Karpas-422 (cell line): ENCODE data around the gene IER3IP1. TPM values are rescaled to one million over a fixed set of nuclear protein-coding genes. Genes with fewer than 3 reads are reported as not detected.

Source experiments
- DNase-seq: peaks from one replicate; pipeline ENCODE4 v3.0.0-alpha.2; 2015
- H2AFZ ChIP-seq: fragments of 200-600 bp; sonication (generic); 2 replicates; pipeline ENCODE4 v1.6.1; 2014; ENCODE audit warnings: antibody characterized with exemption, low read length, mixed read lengths
- H3K27ac ChIP-seq: fragments of 200-600 bp; sonication (generic); 2 replicates; pipeline ENCODE4 v1.5.1; 2014; ENCODE audit warnings: mild to moderate bottlenecking, low read length, moderate library complexity
- H3K27me3 ChIP-seq: fragments of 200-600 bp; sonication (generic); 2 replicates; pipeline ENCODE4 v1.6.1; 2014; ENCODE audit warnings: low read length, mixed read lengths
- H3K36me3 ChIP-seq: fragments of 200-600 bp; sonication (generic); 2 replicates; pipeline ENCODE4 v1.6.1; 2014; ENCODE audit warnings: low read length, mixed read lengths; ENCODE audit not compliant: insufficient read depth
- H3K4me1 ChIP-seq: fragments of 200-600 bp; sonication (generic); 2 replicates; pipeline ENCODE4 v1.6.1; 2014; ENCODE audit warnings: mild to moderate bottlenecking, low read length, mixed read lengths
- H3K4me2 ChIP-seq: fragments of 200-600 bp; sonication (generic); 2 replicates; pipeline ENCODE4 v1.6.1; 2014; ENCODE audit warnings: low read length, low read depth, mild to moderate bottlenecking; ENCODE audit not compliant: poor library complexity, severe bottlenecking
- H3K4me3 ChIP-seq: fragments of 200-600 bp; sonication (generic); 2 replicates; pipeline ENCODE4 v1.5.1; 2014; ENCODE audit warnings: mild to moderate bottlenecking, antibody characterized with exemption, low read length, mixed read lengths
- H3K79me2 ChIP-seq: fragments of 200-600 bp; sonication (generic); 2 replicates; pipeline ENCODE4 v1.6.1; 2014; ENCODE audit warnings: mild to moderate bottlenecking, low read length, mixed read lengths
- H3K9ac ChIP-seq: fragments of 200-600 bp; sonication (generic); 2 replicates; pipeline ENCODE4 v1.6.0; 2014; ENCODE audit warnings: low read length
- H3K9me2 ChIP-seq: fragments of 200-600 bp; sonication (generic), shearing (Covaris generic); replicated peaks from 2 replicates; pipeline ENCODE4 v1.6.0; 2014; ENCODE audit warnings: mild to moderate bottlenecking, low read length, moderate library complexity; ENCODE audit not compliant: insufficient read depth
- H3K9me3 ChIP-seq: fragments of 300-700, 200-600 bp; sonication (generic); 2 replicates; pipeline ENCODE4 v1.6.1; 2014; ENCODE audit warnings: low read length, mixed read lengths
- H4K20me1 ChIP-seq: fragments of 200-600 bp; sonication (generic); 2 replicates; pipeline ENCODE4 v1.6.1; 2014; ENCODE audit warnings: mild to moderate bottlenecking, antibody characterized with exemption, low read length, low read depth; ENCODE audit not compliant: insufficient read depth
- total RNA-seq: library from RNA; depleted of rRNA; stranded (reverse); fragments of >200 nt; shearing (Covaris generic); gene quantifications from 2 replicates; pipeline ENCODE4 v1.2.3, GENCODE V29; 2014; ENCODE audit warnings: low replicate concordance

IER3IP1 gene
- total RNA-seq, 1 experiment from 2014 or later, result 32.2 TPM

GRCh38 chr18:47150824-47151366 lies 25.3 kb downstream of the IER3IP1 start:
- H3K79me2 ChIP-seq, result peaks cover 44% of the 10 kb centered on the region
- H3K4me3 ChIP-seq, result peak overlapping the region; percentile 86
- no peaks in the 10 kb centered on the region for H4K20me1 ChIP-seq
- H3K4me1 ChIP-seq, result peaks cover 24% of the 10 kb centered on the region
- peak overlapping the region; percentile 80 for H3K9ac ChIP-seq
- H3K27ac ChIP-seq, result peak overlapping the region; percentile 39
- peak overlapping the region; percentile 59; the same call in 1 of the 2 replicates for H2AFZ ChIP-seq
- no peaks in the 10 kb centered on the region for H3K9me3 ChIP-seq
- no peaks in the 10 kb centered on the region for H3K9me2 ChIP-seq
- peaks cover 19% of the 10 kb centered on the region; the same call in 1 of the 2 replicates for H3K36me3 ChIP-seq
- H3K27me3 ChIP-seq, result no peaks in the 10 kb centered on the region
- no peak for DNase-seq
- peak overlapping the region; percentile 89 for H3K4me2 ChIP-seq

GRCh38 chr18:47150029-47150823 lies 25.9 kb downstream of the IER3IP1 start, which contains the start of gene HDHD2:
Gene HDHD2 (minus strand): TSS chr18:47150500. CDS start chr18:47136439, 14,061 bp downstream.
- Histone ChIP-seq H3K9me2 (no peaks in the 10 kb centered on the region), H3K4me3 (peak within 1 kb of the TSS; percentile 86), H3K79me2 (peaks cover 48% of the 10 kb centered on the region), H3K27me3 (no peaks in the 10 kb centered on the region), H3K36me3 (peaks cover 15% of the 10 kb centered on the region; the same call in 1 of the 2 replicates), H2AFZ (peak within 1 kb of the TSS; percentile 59; the same call in 1 of the 2 replicates), H3K4me2 (peak within 1 kb of the TSS; percentile 89), H3K4me1 (peaks cover 24% of the 10 kb centered on the region), H3K9ac (peak within 1 kb of the TSS; percentile 80), H3K9me3 (no peaks in the 10 kb centered on the region), H4K20me1 (no peaks in the 10 kb centered on the region), H3K27ac (peak within 1 kb of the TSS; percentile 39)
- peak; percentile 92 for DNase-seq

- Histone ChIP-seq H3K9me3 (no peaks in the 10 kb centered on the region), H3K79me2 (peaks cover 55% of the 10 kb centered on the region), H3K4me2 (peak overlapping the region; percentile 89), H4K20me1 (no peaks in the 10 kb centered on the region), H3K9me2 (no peaks in the 10 kb centered on the region), H3K9ac (peak overlapping the region; percentile 80), H3K36me3 (peaks cover 10% of the 10 kb centered on the region; the same call in 1 of the 2 replicates), H2AFZ (peak overlapping the region; percentile 52; the same call in 1 of the 2 replicates), H3K27me3 (no peaks in the 10 kb centered on the region), H3K4me3 (peak overlapping the region; percentile 86), H3K4me1 (peaks cover 24% of the 10 kb centered on the region), H3K27ac (peak overlapping the region; percentile 39)
- peak; percentile 52 for DNase-seq
Measured at GRCh38 chr18:47149457-47150028, 26.6 kb downstream of the IER3IP1 start.

- no peak for DNase-seq
- H3K9me2 ChIP-seq, result no peaks in the 10 kb centered on the region
- no peak overlapping the region for H3K4me3 ChIP-seq
- no peak overlapping the region for H2AFZ ChIP-seq
- no peak overlapping the region for H3K4me2 ChIP-seq
- H3K79me2 ChIP-seq, result peaks cover 87% of the 10 kb centered on the region
- H3K27ac ChIP-seq, result no peak overlapping the region
- peaks cover 17% of the 10 kb centered on the region for H3K4me1 ChIP-seq
- H3K9me3 ChIP-seq, result no peaks in the 10 kb centered on the region
- H3K9ac ChIP-seq, result no peak overlapping the region
- no peaks in the 10 kb centered on the region for H4K20me1 ChIP-seq
- H3K27me3 ChIP-seq, result no peaks in the 10 kb centered on the region
- peaks cover 25% of the 10 kb centered on the region; the same call in 1 of the 2 replicates for H3K36me3 ChIP-seq
Measured at GRCh38 chr18:47146206-47146605, 30.0 kb downstream of the IER3IP1 start.

GRCh38 chr18:47143899-47144485 lies 32.2 kb downstream of the IER3IP1 start:
- Histone ChIP-seq H3K36me3 (peaks cover 25% of the 10 kb centered on the region; the same call in 1 of the 2 replicates), H4K20me1 (no peaks in the 10 kb centered on the region), H3K79me2 (peaks cover 95% of the 10 kb centered on the region)

GRCh38 chr18:47143153-47143552 lies 33.0 kb downstream of the IER3IP1 start:
- Histone ChIP-seq H3K9ac (no peak overlapping the region), H3K4me2 (no peak overlapping the region), H4K20me1 (no peaks in the 10 kb centered on the region), H3K4me3 (no peak overlapping the region), H3K9me2 (no peaks in the 10 kb centered on the region), H3K36me3 (peaks cover 25% of the 10 kb centered on the region; the same call in 1 of the 2 replicates), H3K9me3 (no peaks in the 10 kb centered on the region), H2AFZ (no peak overlapping the region), H3K27ac (no peak overlapping the region), H3K79me2 (peaks cover 95% of the 10 kb centered on the region), H3K27me3 (no peaks in the 10 kb centered on the region), H3K4me1 (no peaks in the 10 kb centered on the region)
- DNase-seq, result no peak

More at GRCh38 chr18:47143899-47144485, 32.2 kb downstream of the IER3IP1 start:
- peaks cover 7% of the 10 kb centered on the region for H3K4me1 ChIP-seq
- H3K27me3 ChIP-seq, result no peaks in the 10 kb centered on the region
- H2AFZ ChIP-seq, result no peak overlapping the region
- no peak overlapping the region for H3K4me2 ChIP-seq
- H3K9ac ChIP-seq, result no peak overlapping the region
- H3K27ac ChIP-seq, result no peak overlapping the region
- no peaks in the 10 kb centered on the region for H3K9me2 ChIP-seq
- no peak overlapping the region for H3K4me3 ChIP-seq
- no peak for DNase-seq
- no peaks in the 10 kb centered on the region for H3K9me3 ChIP-seq

- H3K27ac ChIP-seq, result no peak overlapping the region
- no peak overlapping the region for H3K9ac ChIP-seq
- no peak overlapping the region for H3K4me2 ChIP-seq
- no peaks in the 10 kb centered on the region for H3K9me2 ChIP-seq
- H3K27me3 ChIP-seq, result no peaks in the 10 kb centered on the region
- H4K20me1 ChIP-seq, result no peaks in the 10 kb centered on the region
- H3K4me3 ChIP-seq, result no peak overlapping the region
- H3K36me3 ChIP-seq, result peaks cover 23% of the 10 kb centered on the region; the same call in 1 of the 2 replicates
- H3K9me3 ChIP-seq, result no peaks in the 10 kb centered on the region
- H2AFZ ChIP-seq, result no peak overlapping the region
- no peaks in the 10 kb centered on the region for H3K4me1 ChIP-seq
- H3K79me2 ChIP-seq, result peaks cover 91% of the 10 kb centered on the region
- no peak for DNase-seq
Measured at GRCh38 chr18:47141289-47141688, 34.9 kb downstream of the IER3IP1 start.
